ENCODE measurements around the gene PRRG1.

DNA sequence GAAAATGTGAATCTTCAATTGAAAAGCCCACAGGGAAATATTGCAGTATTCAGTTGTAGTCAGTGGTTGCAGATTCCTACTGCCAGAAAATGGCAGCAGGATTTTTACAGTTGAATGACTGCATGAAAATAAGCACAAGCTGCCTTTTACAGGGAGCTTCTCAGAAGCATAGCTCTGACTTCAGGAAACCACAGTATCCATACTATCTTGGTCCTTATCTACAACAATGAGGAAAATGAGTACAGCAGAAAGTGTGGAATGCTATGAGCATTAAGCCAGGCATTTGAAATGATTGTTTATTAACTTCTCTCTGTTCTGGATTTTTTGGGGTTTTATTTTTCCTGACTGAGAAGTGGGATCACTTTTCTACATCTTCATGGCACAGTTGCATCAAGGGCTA, 34.6 kb upstream of the PRRG1 start:
- TF ChIP-seq CTCF (IDR thresholded peaks at IDR 0.05) (no peak), POLR2AphosphoS5 (IDR thresholded peaks at IDR 0.05) (no peak)

Data from prostate gland (tissue), 2 donors.